ENCODE measurements around the gene RFK.
"Not testable (repeated sequence)": the region's sequence is repeated elsewhere in the genome, so short reads cannot be mapped to it uniquely, and the experiment has no call there.

The RFK gene

DNA sequence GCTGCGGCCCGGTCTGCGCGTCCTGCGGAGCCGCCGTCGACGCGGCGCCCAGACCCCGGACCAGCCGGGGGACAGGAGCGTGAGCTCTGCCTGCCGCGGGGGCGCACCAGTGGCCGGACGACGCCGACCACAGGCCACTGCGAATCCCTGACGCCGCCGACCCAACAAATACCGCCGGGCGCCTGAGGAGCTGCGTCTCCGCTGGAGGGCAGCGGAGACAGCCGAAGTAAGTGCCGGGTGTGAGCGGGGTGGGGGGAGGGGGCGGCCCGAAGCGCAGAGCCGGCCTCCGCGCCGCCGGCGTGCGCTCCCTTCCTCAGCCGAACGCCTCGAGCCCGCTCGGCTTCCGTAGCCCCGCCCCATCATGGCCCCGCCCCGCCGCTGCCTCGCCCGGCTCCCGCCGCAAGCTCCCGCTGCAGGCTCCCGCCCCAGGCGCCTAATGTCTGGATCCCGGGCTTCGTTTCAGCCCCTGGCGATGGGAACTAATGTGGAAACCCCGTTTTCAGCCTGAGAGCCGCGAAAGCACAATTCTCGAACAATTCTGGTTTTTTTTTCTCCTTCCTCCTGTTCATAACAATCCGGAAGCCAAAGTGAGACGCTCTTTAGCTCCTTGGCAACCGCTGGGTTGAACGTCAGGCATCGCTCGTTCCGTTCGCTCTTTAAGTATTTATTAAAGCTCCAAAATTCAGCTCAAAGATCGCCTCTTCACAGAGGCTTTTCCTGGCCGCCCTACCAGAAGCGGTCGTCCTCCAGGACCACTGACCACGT, at the start of gene RFK:
Gene RFK, minus strand, starts transcription at position 232 of the 765 bp plus-strand sequence. CDS start 255 bp downstream, outside the sequence.
- DNase-seq = peak; percentile 78

DNA sequence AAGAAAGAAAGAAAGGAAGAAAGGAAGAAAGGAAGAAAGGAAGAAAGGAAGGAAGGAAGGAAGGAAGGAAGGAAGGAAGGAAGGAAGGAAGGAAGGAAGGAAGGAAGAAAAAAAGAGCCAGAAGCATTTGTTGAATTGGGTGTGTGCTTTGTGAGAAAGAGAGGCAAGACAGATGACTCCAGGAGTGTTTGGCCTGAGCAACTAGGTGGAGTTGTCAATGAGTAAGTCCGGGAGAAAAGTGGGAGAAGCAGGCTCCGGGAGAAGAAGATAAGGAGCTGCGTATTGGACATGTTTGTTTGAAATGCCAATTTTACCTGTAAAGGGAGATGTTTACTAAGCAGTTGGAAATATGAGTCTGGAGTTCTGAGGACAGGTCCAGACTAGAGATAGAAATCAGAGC, 49.7 kb upstream of the RFK start:
- no peak for DNase-seq

DNA sequence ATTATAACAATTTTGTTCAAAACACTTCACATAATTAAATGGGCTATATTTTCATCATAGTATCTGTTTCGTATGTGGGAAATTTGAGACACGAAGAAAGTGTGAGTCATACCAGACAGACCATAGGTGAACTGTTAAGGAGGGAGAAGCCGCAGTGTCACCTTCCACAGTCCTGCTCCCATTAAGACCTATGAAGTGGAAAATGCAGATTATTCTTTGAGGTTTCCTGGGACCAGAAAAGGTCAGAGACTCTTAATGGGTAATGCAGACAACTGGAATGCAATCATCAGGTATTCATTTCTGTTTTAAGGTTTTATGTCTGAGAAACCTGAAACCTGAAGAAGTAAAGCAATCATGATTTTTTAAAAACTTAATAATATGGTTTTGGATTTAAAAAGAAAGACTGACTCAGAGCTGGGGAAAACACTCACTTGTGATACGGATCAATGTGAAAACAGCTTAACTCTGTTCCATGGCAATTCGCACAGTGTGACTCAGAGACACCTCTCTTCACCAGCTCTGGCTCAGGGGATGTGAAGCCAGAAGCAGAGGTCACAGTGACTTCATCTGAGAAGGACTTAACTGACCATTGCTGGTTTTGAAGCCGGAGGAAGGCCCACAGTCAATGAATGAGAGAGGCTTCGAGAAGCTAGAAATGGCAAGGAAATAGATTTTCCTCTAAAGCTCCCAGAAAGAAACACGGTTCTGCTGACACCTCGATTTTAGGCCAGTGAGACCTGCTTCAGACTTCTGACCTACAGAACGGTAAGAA, 47.5 kb upstream of the RFK start:
- no peak for DNase-seq

DNA sequence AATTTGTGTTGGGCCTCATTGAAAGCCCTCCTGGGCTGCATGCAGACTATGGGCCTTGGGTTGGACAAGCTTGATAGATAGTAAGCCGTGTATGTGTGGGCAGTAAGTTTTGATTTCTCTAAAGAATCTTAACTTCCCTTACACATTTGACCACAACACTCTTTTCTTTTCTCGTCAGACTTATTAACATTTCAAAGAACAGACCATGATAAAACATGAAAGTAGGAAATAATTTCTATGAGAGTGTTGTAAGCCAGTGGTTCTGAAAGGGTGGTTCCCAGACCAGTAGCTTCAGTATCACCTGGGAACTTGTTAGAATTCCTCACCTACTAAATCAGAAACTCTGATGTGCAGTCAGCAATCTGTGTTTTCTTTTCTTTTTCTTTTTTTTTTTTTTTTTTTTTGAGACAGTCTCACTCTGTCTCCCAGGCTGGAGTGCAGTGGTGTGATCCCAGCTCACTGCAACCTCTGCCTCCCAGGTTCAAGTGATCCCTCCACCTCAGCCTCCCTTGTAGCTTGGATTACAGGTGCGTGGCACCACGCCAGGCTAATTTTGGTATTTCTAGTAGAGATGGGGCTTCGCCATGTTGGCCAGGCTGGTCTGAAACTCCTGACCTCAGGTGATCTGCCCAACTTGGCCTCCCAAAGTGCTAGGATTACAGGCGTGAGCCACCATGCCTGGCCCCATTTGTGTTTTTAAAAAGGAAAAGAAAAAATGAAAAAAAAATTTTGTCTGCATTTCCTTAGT, 44.8 kb upstream of the RFK start:
- DNase-seq = no peak

- not testable (repeated sequence) for DNase-seq
These were observed 42.9 kb upstream of the RFK start for GRCh38 chr9:76437017-76437699.

DNA sequence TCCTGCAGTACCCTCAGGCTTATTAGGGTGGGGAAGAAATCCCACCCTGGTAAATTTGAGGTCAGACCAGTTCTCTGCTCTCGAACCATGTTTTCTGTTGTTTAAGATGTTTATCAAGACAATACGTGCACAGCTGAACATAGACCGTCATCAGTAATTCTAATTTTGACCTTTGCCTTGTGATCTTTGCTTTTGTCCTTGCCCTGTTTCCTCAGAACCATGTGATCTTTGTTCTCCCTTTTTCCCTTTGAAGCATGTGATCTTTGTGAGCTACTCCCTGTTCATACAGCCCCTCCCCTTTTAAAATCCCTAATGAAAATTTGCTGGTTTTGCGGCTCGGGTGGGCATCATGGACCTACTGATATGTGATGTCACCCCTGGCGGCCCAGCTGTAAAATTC, 40.7 kb upstream of the RFK start:
- not testable (repeated sequence) for DNase-seq

- DNase-seq = no peak
These were observed 39.6 kb upstream of the RFK start for GRCh38 chr9:76433836-76434235.

GRCh38 chr9:76433406-76433805, 39.2 kb upstream of the RFK start:
- no peak for DNase-seq

GRCh38 chr9:76431601-76432000, 37.4 kb upstream of the RFK start:
- no peak for DNase-seq

- DNase-seq = no peak
These were observed 32.7 kb upstream of the RFK start for GRCh38 chr9:76426807-76427419.

GRCh38 chr9:76425677-76426453, 31.6 kb upstream of the RFK start:
- DNase-seq = no peak

DNA sequence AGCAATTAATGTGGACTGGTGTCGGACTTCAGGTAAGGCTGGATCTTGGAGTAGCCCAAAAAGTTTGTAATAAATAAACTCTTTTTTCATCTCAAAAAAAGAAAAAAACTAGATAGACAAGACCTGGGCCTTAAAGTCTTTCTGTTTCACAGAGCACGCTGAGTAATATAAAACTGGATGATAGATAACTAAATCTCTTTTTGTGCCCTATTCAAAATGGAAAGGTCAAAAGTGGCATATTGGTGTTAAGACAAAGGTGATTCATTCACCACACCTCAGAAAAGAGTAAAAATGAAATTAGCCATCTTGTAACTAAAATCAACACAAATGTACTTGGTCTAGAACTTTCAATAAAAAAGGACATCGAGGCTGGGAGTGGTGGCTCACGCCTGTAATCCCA, 30.3 kb upstream of the RFK start:
- no peak for DNase-seq

GRCh38 chr9:76423216-76424177, 29.3 kb upstream of the RFK start:
- DNase-seq = no peak

DNA sequence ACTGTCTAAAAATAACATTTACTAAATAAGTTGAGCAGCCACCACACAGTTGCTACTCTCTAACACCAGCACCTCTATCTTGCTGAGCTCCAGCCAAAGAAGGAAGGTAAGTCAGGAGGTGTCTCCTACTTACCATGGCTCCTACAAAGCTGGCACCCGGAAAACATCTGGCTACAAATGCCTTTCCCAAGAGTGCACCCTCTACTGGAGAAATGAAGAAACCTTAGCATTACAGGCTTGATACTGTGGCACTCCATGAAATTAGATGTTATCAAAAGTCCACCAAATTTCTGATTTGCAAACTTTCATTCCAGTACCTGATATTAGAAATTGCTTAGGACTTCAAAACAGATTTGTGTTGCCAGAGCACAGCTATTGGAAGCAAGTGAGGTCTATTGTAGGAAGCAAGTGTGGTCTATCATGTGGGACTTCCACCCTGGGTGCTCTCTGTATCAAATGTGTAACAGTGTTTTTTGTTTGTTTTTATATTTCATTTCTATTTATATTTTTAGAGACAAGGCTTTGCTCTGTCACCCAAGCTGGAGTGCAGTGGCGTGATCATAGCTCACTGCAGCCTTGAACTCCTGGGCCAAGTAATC, 25.7 kb upstream of the RFK start:
- no peak for DNase-seq

DNA sequence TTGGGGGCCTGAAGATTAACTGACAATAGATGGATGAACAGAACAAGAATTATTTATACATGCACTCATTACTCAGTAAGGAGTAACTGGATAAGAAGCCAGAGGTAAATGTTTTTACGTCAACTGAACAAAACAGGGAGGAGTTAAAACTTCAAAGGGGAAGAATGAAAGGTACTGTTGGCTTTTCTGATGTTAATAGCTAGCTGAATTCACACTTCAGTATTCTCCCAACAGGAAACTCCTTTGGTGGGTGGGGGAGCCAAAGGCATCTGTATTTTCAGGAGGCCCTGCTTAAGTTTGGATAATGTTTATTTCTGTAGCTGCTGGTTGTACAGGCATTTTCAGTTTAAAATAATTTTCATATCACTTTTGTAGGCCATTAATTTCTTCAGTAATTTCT, 23.2 kb upstream of the RFK start:
- no peak for DNase-seq

GRCh38 chr9:76415731-76416130, 21.5 kb upstream of the RFK start:
- no peak for DNase-seq

GRCh38 chr9:76415154-76415553, 20.9 kb upstream of the RFK start:
- DNase-seq = no peak

DNA sequence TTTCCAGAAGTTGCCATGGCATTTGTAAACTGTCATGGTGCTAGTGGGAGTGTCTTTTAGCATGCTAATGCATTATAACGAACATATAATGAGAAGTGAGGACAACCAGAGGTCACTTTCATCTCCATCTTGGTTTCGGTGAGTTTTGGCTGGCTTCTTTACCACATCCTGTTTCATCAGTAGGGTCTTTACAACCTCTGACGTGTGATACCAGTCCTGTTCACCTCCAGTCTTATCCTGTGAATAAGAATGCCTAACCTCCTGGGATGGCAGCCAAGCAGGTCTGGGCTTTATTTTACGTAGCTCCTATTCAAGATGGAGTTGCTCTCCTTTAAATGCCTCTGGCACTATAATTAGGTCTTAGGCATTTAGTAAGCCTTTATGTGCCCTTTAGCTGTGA, 20.4 kb upstream of the RFK start:
- no peak for DNase-seq

GRCh38 chr9:76413658-76414057, 19.4 kb upstream of the RFK start:
- no peak for DNase-seq

GRCh38 chr9:76412638-76413037, 18.4 kb upstream of the RFK start:
- DNase-seq = no peak
